ENCODE results near the gene BUB3.

BUB3 gene

GRCh38 chr10:123146894-123147634 is 7.1 kb upstream of the BUB3 start:
- no peak for DNase-seq (ENCODE audit: low read depth)
- TF ChIP-seq CTCF (IDR thresholded peaks at IDR 0.05; ENCODE audit: low read length, missing control alignments) = no peak
- no peak overlapping the region for H3K4me3 ChIP-seq (replicated peaks; ENCODE audit: low read depth, low read length)

- H3K4me3 ChIP-seq (replicated peaks; ENCODE audit: low read depth, low read length) = no peak within 1 kb of the TSS
- DNase-seq (ENCODE audit: low read depth) = no peak
- no peak for TF ChIP-seq CTCF (IDR thresholded peaks at IDR 0.05; ENCODE audit: low read length, missing control alignments)
These were observed 6.4 kb upstream of the BUB3 start, which contains the start of gene HMX2 for GRCh38 chr10:123147635-123148413. TSS of gene HMX2 (plus strand) at chr10:123148136. CDS start at chr10:123148379, 243 bp downstream.

- no peak for TF ChIP-seq CTCF (IDR thresholded peaks at IDR 0.05; ENCODE audit: low read length, missing control alignments)
- no peak for DNase-seq (ENCODE audit: low read depth)
- no peak overlapping the region for H3K4me3 ChIP-seq (replicated peaks; ENCODE audit: low read depth, low read length)
These were observed 5.6 kb upstream of the BUB3 start for GRCh38 chr10:123148414-123149161.

GRCh38 chr10:123149162-123149567 is 5.0 kb upstream of the BUB3 start:
- DNase-seq (ENCODE audit: low read depth) = no peak
- H3K4me3 ChIP-seq (replicated peaks; ENCODE audit: low read depth, low read length) = no peak overlapping the region
- TF ChIP-seq CTCF (IDR thresholded peaks at IDR 0.05; ENCODE audit: low read length, missing control alignments) = no peak

GRCh38 chr10:123149568-123150270 is 4.5 kb upstream of the BUB3 start:
- no peak for TF ChIP-seq CTCF (IDR thresholded peaks at IDR 0.05; ENCODE audit: low read length, missing control alignments)
- peak; percentile 46 for DNase-seq (ENCODE audit: low read depth)
- peak overlapping the region; percentile 17 for H3K4me3 ChIP-seq (replicated peaks; ENCODE audit: low read depth, low read length)

- H3K4me3 ChIP-seq (replicated peaks; ENCODE audit: low read depth, low read length) = no peak overlapping the region
- TF ChIP-seq CTCF (IDR thresholded peaks at IDR 0.05; ENCODE audit: low read length, missing control alignments) = no peak
- no peak for DNase-seq (ENCODE audit: low read depth)
These were observed 3.8 kb upstream of the BUB3 start for GRCh38 chr10:123150271-123150985.
